Astrocyte (in vitro differentiated cells and primary cell): ENCODE measurements around the gene RASGEF1C. TPM values are rescaled to one million over a fixed set of nuclear protein-coding genes. Genes with fewer than 3 reads are reported as not detected.

Experiments
- DNase-seq: peaks from one replicate; pipeline ENCODE4 v3.0.0-alpha.2; 2010; ENCODE audit warnings: low read depth
- FAIRE-seq: peaks from 2 replicates; lab custom pipeline; 2011; peaks lifted over from hg19 to GRCh38; lab: Jason Lieb, UNC
- H2AFZ ChIP-seq: 2 replicates; pipeline ENCODE4 v1.6.0; 2012; ENCODE audit warnings: low read depth, low read length, inconsistent platforms
- H3K27ac ChIP-seq: 2 replicates; pipeline ENCODE4 v1.5.1; 2011; ENCODE audit warnings: low read depth, low read length, inconsistent platforms
- H3K27me3 ChIP-seq: 2 replicates; pipeline ENCODE4 v1.6.0; 2011; ENCODE audit warnings: low read length, inconsistent platforms; ENCODE audit not compliant: insufficient read depth
- H3K36me3 ChIP-seq: 2 replicates; pipeline ENCODE4 v1.5.1; 2011; ENCODE audit warnings: low read length, inconsistent platforms; ENCODE audit not compliant: insufficient read depth
- H3K4me1 ChIP-seq: 2 replicates; pipeline ENCODE4 v1.5.1; 2011; ENCODE audit warnings: low read length, inconsistent platforms; ENCODE audit not compliant: insufficient read depth
- H3K4me2 ChIP-seq: 2 replicates; pipeline ENCODE4 v1.6.0; 2012; ENCODE audit warnings: low read length, inconsistent platforms
- H3K4me3 ChIP-seq: 2 replicates; pipeline ENCODE4 v1.5.1; 2011; ENCODE audit warnings: low read depth, mild to moderate bottlenecking, low read length, inconsistent platforms; ENCODE audit not compliant: insufficient read depth
- H3K79me2 ChIP-seq: 2 replicates; pipeline ENCODE4 v1.6.0; 2012; ENCODE audit warnings: mild to moderate bottlenecking, low read length, inconsistent platforms; ENCODE audit not compliant: insufficient read depth
- H3K9ac ChIP-seq: 2 replicates; pipeline ENCODE4 v1.6.0; 2012; ENCODE audit warnings: mild to moderate bottlenecking, low read length, inconsistent platforms
- H3K9me3 ChIP-seq: 2 replicates; pipeline ENCODE4 v1.5.1; 2012; ENCODE audit warnings: low read depth, mild to moderate bottlenecking, low read length, inconsistent platforms; ENCODE audit not compliant: insufficient read depth
- H4K20me1 ChIP-seq: 2 replicates; pipeline ENCODE4 v1.6.0; 2012; ENCODE audit warnings: low read length, inconsistent platforms; ENCODE audit not compliant: insufficient read depth
- H3K27ac Mint-ChIP-seq: one replicate; pipeline ENCODE4 v1.8.0; 2021; ENCODE audit warnings: mild to moderate bottlenecking, mixed read lengths; ENCODE audit not compliant: unreplicated experiment
- H3K27me3 Mint-ChIP-seq: one replicate; pipeline ENCODE4 v1.8.0; 2021; ENCODE audit warnings: low read depth, mixed read lengths; ENCODE audit not compliant: unreplicated experiment
- H3K36me3 Mint-ChIP-seq: one replicate; pipeline ENCODE4 v1.8.0; 2021; ENCODE audit warnings: low read depth, mixed read lengths; ENCODE audit not compliant: unreplicated experiment
- H3K4me1 Mint-ChIP-seq: one replicate; pipeline ENCODE4 v1.8.0; 2021; ENCODE audit warnings: low read depth, mixed read lengths; ENCODE audit not compliant: unreplicated experiment
- H3K4me3 Mint-ChIP-seq: one replicate; pipeline ENCODE4 v1.8.0; 2021; ENCODE audit warnings: mild to moderate bottlenecking, moderate library complexity, mixed read lengths; ENCODE audit not compliant: unreplicated experiment
- H3K9me3 Mint-ChIP-seq: one replicate; pipeline ENCODE4 v1.8.0; 2021; ENCODE audit warnings: mild to moderate bottlenecking, mixed read lengths; ENCODE audit not compliant: unreplicated experiment
- EZH2 ChIP-seq: IDR thresholded peaks from 2 replicates; pipeline ENCODE4 v1.6.1; 2012; ENCODE audit warnings: mild to moderate bottlenecking, low read length, inconsistent platforms; ENCODE audit not compliant: insufficient read depth
- total RNA-seq: library from RNA; stranded (reverse); gene quantifications from 2 replicates; pipeline ENCODE4 v1.2.1, GENCODE V29; 2021
- TF ChIP-seq, protein P1 (sequence below): IDR thresholded peaks from 2 replicates; pipeline ENCODE4 v1.5.1; 2011; ENCODE audit warnings: low read depth, mild to moderate bottlenecking, inconsistent platforms, low read length, moderate library complexity; ENCODE audit not compliant: insufficient read depth

RASGEF1C gene
- total RNA-seq, 1 donor from 2014 or later: 0.41 TPM

GRCh38 chr5:180135128-180135955 lies 73.7 kb downstream of the RASGEF1C start:
- Histone ChIP-seq H3K4me3 (no peak overlapping the region), H3K9ac (no peak overlapping the region), H3K27ac (no peak overlapping the region), H3K36me3 (no peaks in the 10 kb centered on the region), H3K4me2 (peak overlapping the region; percentile 66), H3K27me3 (peaks cover 11% of the 10 kb centered on the region), H3K4me1 (peaks cover 11% of the 10 kb centered on the region), H3K79me2 (no peaks in the 10 kb centered on the region), H4K20me1 (no peaks in the 10 kb centered on the region), H3K9me3 (no peaks in the 10 kb centered on the region), H2AFZ (peak overlapping the region; percentile 39)
- peaks cover 59% of the 10 kb centered on the region for H3K27me3 Mint-ChIP-seq
- FAIRE-seq (no peak), DNase-seq (peak; percentile 81)
- H3K4me3 Mint-ChIP-seq: no peak overlapping the region
- no peaks in the 10 kb centered on the region for H3K36me3 Mint-ChIP-seq
- TF ChIP-seq EZH2: no peak
- TF ChIP-seq, protein P1, sequence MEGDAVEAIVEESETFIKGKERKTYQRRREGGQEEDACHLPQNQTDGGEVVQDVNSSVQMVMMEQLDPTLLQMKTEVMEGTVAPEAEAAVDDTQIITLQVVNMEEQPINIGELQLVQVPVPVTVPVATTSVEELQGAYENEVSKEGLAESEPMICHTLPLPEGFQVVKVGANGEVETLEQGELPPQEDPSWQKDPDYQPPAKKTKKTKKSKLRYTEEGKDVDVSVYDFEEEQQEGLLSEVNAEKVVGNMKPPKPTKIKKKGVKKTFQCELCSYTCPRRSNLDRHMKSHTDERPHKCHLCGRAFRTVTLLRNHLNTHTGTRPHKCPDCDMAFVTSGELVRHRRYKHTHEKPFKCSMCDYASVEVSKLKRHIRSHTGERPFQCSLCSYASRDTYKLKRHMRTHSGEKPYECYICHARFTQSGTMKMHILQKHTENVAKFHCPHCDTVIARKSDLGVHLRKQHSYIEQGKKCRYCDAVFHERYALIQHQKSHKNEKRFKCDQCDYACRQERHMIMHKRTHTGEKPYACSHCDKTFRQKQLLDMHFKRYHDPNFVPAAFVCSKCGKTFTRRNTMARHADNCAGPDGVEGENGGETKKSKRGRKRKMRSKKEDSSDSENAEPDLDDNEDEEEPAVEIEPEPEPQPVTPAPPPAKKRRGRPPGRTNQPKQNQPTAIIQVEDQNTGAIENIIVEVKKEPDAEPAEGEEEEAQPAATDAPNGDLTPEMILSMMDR: no peak
- peak overlapping the region; percentile 84 for H3K27ac Mint-ChIP-seq
- H3K9me3 Mint-ChIP-seq: no peaks in the 10 kb centered on the region
- H3K4me1 Mint-ChIP-seq: peaks cover 4% of the 10 kb centered on the region

DNA sequence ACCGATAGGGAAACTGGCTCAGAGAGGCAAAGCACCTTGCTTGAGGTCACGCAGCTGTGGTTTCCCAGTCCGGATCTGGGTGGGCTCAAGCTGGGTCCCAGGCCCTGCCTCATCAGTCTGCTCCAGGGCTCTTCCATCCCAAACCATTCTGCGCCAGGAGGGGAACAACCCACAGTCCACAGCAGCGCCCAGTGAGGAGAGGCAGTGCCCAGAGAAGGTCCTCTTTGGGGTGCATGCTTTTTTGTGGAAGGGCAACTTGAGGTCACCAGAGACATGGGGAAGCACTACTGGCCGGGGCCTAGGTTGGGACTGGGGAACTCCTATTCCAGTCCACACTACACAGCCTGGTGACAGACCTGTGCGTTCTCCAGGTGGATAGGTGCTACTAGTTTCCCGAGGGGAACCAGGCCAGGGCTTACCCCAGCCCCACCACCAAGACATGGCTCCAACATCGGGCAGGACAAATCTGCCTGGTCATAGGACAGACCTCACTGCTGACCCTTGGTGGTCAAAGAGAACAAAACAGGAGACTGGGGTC lies 75.0 kb downstream of the RASGEF1C start:
- H3K9me3 Mint-ChIP-seq: no peaks in the 10 kb centered on the region
- no peak overlapping the region for H3K4me2 ChIP-seq
- TF ChIP-seq EZH2: no peak
- H3K9me3 ChIP-seq: no peaks in the 10 kb centered on the region
- no peak overlapping the region for H3K4me3 ChIP-seq
- peaks cover 11% of the 10 kb centered on the region for H3K4me1 ChIP-seq
- no peak overlapping the region for H3K27ac ChIP-seq
- peaks cover 64% of the 10 kb centered on the region for H3K27me3 Mint-ChIP-seq
- H3K27ac Mint-ChIP-seq: no peak overlapping the region
- H3K4me1 Mint-ChIP-seq: peaks cover 4% of the 10 kb centered on the region
- H3K4me3 Mint-ChIP-seq: no peak overlapping the region
- H3K36me3 Mint-ChIP-seq: no peaks in the 10 kb centered on the region
- DNase-seq (no peak), FAIRE-seq (no peak)
- H3K9ac ChIP-seq: no peak overlapping the region
- no peaks in the 10 kb centered on the region for H3K79me2 ChIP-seq
- no peaks in the 10 kb centered on the region for H4K20me1 ChIP-seq
- H3K27me3 ChIP-seq: peaks cover 9% of the 10 kb centered on the region
- no peaks in the 10 kb centered on the region for H3K36me3 ChIP-seq
- H2AFZ ChIP-seq: no peak overlapping the region

DNA sequence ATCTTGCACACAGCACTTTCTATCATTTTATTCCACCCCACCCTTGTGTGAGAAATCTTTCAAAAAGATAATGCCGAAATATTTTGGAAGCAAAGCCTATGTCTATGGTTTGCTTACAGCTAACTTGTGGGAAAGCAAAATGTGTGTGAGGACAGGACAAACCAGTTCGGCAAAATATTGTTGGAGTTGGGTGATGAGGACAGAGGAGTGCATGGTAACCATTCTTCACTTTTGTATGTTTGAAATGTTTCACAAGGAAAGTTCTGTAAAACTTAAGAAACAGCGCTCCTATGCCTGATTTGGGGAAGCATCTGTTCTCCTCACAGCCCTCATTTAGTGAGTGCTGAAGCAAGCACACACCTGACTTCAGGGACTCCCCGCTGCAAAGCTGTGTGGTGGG lies 75.5 kb downstream of the RASGEF1C start:
- H3K9me3 ChIP-seq: no peaks in the 10 kb centered on the region
- H3K36me3 ChIP-seq: no peaks in the 10 kb centered on the region
- FAIRE-seq (no peak), DNase-seq (no peak)
- H3K4me1 ChIP-seq: peaks cover 11% of the 10 kb centered on the region
- TF ChIP-seq, protein P1: no peak
- TF ChIP-seq EZH2: no peak
- peaks cover 4% of the 10 kb centered on the region for H3K4me1 Mint-ChIP-seq
- peaks cover 9% of the 10 kb centered on the region for H3K27me3 ChIP-seq
- H3K9me3 Mint-ChIP-seq: no peaks in the 10 kb centered on the region
- H3K27ac ChIP-seq: no peak overlapping the region
- no peak overlapping the region for H3K4me2 ChIP-seq
- no peak overlapping the region for H3K27ac Mint-ChIP-seq
- no peaks in the 10 kb centered on the region for H4K20me1 ChIP-seq
- peaks cover 63% of the 10 kb centered on the region for H3K27me3 Mint-ChIP-seq
- H3K4me3 ChIP-seq: no peak overlapping the region
- H3K9ac ChIP-seq: no peak overlapping the region
- no peak overlapping the region for H3K4me3 Mint-ChIP-seq
- no peak overlapping the region for H2AFZ ChIP-seq
- H3K79me2 ChIP-seq: no peaks in the 10 kb centered on the region
- no peaks in the 10 kb centered on the region for H3K36me3 Mint-ChIP-seq
